Stromal cell of bone marrow (primary cell): ENCODE measurements around the gene VSIG2.
A peak's percentile ranks its signal among the peaks of the same experiment; 100 is the strongest.
"Not testable (repeated sequence)": the region's sequence is repeated elsewhere in the genome, so short reads cannot be mapped to it uniquely, and the experiment has no call there.

Experiments
- DNase-seq: peaks from one replicate; pipeline ENCODE4 v3.0.0-alpha.2; 2012; ENCODE audit warnings: low read depth

VSIG2 gene, protein sequence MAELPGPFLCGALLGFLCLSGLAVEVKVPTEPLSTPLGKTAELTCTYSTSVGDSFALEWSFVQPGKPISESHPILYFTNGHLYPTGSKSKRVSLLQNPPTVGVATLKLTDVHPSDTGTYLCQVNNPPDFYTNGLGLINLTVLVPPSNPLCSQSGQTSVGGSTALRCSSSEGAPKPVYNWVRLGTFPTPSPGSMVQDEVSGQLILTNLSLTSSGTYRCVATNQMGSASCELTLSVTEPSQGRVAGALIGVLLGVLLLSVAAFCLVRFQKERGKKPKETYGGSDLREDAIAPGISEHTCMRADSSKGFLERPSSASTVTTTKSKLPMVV

DNA sequence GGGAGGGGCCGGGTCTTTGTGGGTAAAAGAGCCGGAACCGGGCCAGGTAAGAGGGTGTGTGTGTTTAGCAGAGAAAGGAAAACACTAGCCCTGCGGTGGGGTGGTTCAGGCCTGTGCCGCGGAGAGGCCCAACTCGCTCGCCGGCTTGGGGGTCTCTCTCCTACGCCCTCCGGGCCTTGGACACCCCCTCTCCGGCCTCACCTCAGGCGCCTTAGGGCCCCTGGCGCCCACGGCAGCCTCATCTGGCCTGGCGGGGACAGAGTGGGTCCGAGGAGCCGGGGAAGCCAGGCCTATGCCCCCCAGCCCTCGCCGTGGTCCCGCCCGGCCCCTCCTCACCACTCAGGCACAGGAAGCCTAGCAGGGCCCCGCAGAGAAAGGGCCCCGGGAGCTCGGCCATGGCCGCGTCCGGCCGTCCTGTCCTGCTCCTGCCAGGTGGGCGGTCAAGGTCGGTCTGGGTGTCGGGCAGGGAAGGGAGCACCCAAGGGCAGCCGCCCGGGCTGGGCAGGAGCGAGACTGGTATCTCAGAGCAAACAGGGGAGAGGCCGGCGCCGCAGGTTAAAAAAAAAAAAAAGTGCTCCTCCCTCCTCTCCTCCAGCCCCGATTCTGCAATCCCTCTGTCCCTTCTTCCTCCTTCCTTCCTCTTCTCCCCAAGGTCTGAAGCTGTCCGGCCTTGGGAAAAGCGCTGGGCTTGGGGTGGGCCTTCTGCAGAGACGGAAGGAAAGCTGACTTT is at the start of gene VSIG2:
Gene VSIG2, minus strand, starts transcription at position 515 of the 730 bp plus-strand sequence. Its CDS starts 118 bp downstream, at position 397.
- no peak for DNase-seq

DNA sequence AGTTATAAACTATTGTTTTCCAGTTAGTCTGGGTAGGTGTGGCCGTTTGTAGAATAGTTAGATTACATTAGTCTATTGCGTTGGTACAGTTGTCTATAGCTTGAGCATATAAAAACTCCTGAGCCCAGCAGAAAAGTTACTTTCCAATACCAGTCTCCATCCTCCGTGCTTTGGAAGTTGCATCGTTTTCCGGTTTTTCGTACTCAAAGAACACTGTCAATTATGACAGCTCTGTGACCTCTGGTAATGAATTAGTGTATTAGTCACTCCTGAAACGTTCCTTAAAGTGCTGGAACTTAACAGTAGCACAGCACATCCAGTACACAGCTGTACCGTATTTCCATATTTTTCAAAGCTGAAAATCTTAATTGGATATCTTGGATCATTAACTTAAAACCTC is 49.0 kb upstream of the VSIG2 start:
- no peak for DNase-seq

- DNase-seq = peak; percentile 62
These were observed 48.3 kb upstream of the VSIG2 start, which contains the start of gene MSANTD2 for GRCh38 chr11:124800226-124800929. Gene MSANTD2 (minus strand): TSS chr11:124800406. CDS start chr11:124800380, 26 bp downstream.

DNA sequence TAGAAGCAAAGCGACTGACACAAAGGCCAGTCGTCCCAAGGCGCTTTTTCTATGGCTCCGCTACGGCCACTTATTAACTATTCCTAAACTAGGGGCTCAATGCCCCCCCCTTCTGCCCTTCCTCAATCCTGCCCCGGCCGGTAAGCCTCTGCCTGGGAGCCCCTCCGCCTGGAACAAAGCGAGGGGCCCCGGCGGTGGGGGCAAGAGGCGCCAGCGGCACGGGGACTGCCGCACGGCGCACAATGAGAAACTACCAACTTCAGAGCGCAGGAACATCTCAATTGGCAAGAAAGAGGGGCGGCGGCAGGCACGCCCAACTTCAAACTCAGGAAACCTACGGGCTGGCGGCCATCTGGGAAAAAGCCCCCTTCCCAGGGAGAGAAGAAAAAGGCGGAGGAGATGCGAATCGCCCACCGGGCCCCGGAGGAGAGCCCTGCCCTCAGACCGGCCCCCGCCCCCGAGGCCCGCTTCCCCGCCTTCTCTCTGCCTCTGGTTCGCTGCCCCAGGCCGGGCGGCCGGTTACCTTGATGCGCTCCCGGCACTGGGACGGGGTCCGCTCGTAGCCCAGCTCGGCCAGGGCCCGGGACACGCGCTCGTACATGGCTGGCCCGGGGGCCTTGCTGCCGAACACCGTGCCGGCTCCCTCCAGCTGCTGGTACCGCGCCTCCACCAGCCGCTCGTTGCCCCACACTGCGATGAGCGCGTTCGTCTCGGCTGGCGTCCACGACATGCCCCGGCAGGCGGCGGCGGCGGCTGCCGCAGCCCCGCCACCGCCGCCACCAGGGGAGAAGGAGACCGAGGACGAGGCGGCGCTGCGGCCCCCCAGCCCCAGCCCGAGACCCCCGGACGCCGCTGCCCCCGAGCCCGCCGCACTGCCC is 47.5 kb upstream of the VSIG2 start:
- DNase-seq = no peak

GRCh38 chr11:124798991-124799347 is 46.9 kb upstream of the VSIG2 start:
- peak; percentile 41 for DNase-seq

DNA sequence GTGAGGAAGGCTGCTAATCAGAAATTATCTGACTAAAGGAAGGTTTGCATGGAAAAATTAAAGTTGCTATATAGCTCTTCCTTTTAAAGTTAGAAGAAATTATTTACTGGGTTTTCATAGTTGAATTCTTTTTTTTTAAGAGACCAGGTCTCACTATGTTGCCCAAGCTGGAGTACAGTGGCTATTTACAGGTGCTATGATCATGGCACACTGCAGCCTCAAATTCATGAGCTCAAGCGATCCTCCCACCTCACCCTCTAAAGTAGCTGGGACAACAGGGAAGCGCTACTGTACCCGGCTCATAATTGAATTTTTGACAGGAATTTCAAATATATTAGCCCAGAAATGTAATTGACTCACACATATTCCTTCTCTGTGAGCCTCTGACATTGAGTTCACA is 44.3 kb upstream of the VSIG2 start:
- DNase-seq = no peak

- no peak for DNase-seq
These were observed 41.6 kb upstream of the VSIG2 start for GRCh38 chr11:124793466-124794278.

GRCh38 chr11:124791626-124792341 is 39.7 kb upstream of the VSIG2 start:
- no peak for DNase-seq

GRCh38 chr11:124788521-124788920 is 36.5 kb upstream of the VSIG2 start:
- DNase-seq = no peak

DNA sequence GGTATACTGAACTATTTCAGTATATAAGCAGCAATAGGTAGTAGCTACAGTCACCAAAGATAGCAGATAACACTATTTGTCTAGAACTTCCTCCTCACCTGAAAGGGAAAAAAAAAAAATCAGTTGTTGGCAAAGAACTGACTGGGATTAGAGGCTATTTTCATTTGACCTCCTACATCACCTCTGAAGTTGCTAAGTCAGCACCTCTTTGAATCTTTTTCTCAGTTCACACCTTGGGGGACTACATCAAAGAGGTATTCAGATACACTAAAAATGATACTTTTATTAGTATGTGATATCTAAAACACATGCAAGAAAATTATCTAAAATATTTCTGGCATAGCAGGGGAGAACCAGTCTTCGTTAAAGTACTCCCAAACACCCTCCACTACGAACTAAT is 32.0 kb upstream of the VSIG2 start:
- DNase-seq = no peak

DNA sequence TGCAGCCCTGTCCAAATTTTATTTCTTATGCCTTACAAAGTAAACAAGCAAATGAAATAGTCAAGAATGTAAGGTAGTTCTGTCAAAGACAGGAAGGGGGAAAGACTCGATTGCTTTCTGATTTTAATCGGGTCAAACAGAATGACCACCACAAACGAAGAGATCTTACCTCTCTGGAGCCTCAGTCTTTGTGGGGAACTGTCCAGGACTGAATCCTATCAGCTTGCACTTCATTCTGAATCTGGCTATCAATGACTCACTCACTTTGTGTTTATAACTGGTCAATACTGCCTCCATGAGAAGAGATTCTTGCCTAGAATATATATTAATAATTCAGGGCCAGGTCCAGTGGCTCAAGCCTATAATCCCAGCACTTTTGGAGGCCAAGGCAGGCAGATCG is 30.9 kb upstream of the VSIG2 start:
- no peak for DNase-seq

- DNase-seq = no peak
These were observed 27.5 kb upstream of the VSIG2 start for GRCh38 chr11:124779568-124779967.

DNA sequence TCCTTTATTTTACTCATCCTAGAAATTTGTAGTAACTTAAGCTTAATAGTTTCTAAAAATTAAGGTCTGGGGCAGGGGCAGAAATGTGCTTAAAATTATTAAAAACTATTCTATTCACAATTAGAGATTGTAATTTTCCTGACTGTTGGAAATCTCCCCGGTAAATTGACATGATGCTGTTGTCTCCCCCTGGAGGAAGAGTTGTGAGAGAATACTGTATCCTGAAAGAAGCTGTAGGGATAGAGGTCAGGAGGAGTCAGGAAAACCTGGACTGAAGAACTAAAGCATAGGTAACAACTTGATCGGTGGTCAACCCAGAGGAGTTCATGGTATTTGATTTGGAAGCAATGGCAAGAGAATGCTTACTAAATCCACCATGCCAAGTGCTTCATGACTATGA is 26.2 kb upstream of the VSIG2 start:
- DNase-seq = no peak

DNA sequence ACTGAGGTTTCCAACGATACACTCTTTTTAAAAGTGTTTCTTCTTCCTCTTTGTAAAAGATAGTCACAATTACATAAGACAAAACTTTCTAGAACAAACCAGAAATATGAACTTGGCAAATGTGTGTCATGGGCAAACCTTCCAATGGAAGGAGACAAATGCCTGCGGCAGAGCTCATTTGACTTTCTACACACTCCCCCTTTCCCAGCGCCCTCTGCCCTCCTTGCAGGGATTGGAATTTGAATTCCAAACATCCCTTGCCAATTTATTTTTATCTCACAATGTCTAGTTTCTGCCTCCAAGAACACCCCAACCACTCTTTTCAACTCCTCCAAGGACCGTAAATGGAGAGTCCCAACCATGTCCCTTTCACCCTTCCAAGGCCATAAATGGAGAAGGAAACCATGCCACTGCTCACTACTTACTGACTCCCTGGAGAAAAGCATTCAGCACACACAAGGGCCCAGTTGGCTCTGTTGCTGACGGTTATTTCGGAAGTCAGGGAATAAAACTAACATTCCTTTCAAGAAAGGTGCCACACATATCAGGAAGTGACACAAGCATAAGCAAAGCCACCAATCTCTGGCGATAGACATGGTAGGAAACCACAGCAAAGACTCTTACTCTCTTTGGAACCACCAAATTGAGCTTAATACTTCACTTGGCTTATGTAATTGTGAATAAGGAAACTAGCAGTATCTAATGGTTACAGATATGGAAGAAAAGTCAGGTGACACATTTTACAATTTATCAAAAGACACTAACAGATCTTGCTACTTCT is 25.0 kb upstream of the VSIG2 start:
- DNase-seq = no peak

- DNase-seq = not testable (repeated sequence)
These were observed 18.9 kb upstream of the VSIG2 start for GRCh38 chr11:124770959-124771358.

- no peak for DNase-seq
These were observed 18.0 kb upstream of the VSIG2 start for GRCh38 chr11:124769806-124770774.

- DNase-seq = no peak
These were observed 16.9 kb upstream of the VSIG2 start for GRCh38 chr11:124768914-124769313.

- DNase-seq = no peak
These were observed 14.1 kb upstream of the VSIG2 start for GRCh38 chr11:124766156-124766555.
